Neural progenitor cell (in vitro differentiated cells): Measurements from ENCODE around the gene TPI1. TPM values are rescaled to one million over a fixed set of nuclear protein-coding genes. Genes with fewer than 3 reads are reported as not detected.
"Not testable (repeated sequence)": the region's sequence is repeated elsewhere in the genome, so short reads cannot be mapped to it uniquely, and the experiment has no call there.

ENCODE experiments used
- DNase-seq: peaks from one replicate; pipeline ENCODE4 v3.0.0-alpha.2; 2016; ENCODE audit warnings: low spot score
- H2AFZ ChIP-seq: fragments of 200-600 bp; sonication (generic); replicated peaks from 2 replicates; pipeline ENCODE4 v1.6.1; 2016; ENCODE audit warnings: antibody characterized with exemption
- H3F3A ChIP-seq: fragments of 200-600 bp; sonication (generic); 2 replicates; pipeline ENCODE4 v1.6.1; 2016; ENCODE audit warnings: antibody characterized with exemption, low read depth
- H3K27ac ChIP-seq: fragments of 200-600 bp; sonication (generic); 2 replicates; pipeline ENCODE4 v1.5.1; 2016; ENCODE audit warnings: mild to moderate bottlenecking
- H3K27me3 ChIP-seq: fragments of 200-600 bp; sonication (generic); 2 replicates; pipeline ENCODE4 v1.6.1; 2016; ENCODE audit warnings: mild to moderate bottlenecking, moderate library complexity
- H3K36me3 ChIP-seq: fragments of 200-600 bp; sonication (generic); 2 replicates; pipeline ENCODE4 v1.5.1; 2016
- H3K4me1 ChIP-seq: fragments of 200-600 bp; sonication (generic); 2 replicates; pipeline ENCODE4 v1.6.1; 2016; ENCODE audit warnings: mixed run types
- H3K4me2 ChIP-seq: fragments of 200-600 bp; sonication (generic); 2 replicates; pipeline ENCODE4 v1.6.1; 2016
- H3K4me3 ChIP-seq: fragments of 200-600 bp; sonication (generic); 2 replicates; pipeline ENCODE4 v1.5.1; 2016
- H3K79me2 ChIP-seq: fragments of 200-600 bp; sonication (generic); 2 replicates; pipeline ENCODE4 v1.6.1; 2016; ENCODE audit warnings: low read depth
- H3K9ac ChIP-seq: fragments of 200-600 bp; sonication (generic); 2 replicates; pipeline ENCODE4 v1.6.1; 2016
- H3K9me3 ChIP-seq: fragments of 200-600 bp; sonication (generic); 2 replicates; pipeline ENCODE4 v1.5.1; 2016; ENCODE audit warnings: low read depth
- H4K20me1 ChIP-seq: fragments of 200-600 bp; sonication (generic); 2 replicates; pipeline ENCODE4 v1.6.1; 2016; ENCODE audit warnings: low read depth
- H3K27ac Mint-ChIP-seq: 3 replicates; pipeline ENCODE4 v1.8.0; 2021; ENCODE audit warnings: mixed read lengths
- H3K27me3 Mint-ChIP-seq: 2 replicates; pipeline ENCODE4 v1.8.0; 2022; ENCODE audit warnings: low read depth, mild to moderate bottlenecking, inconsistent platforms, moderate library complexity, mixed read lengths; ENCODE audit not compliant: insufficient read depth
- H3K36me3 Mint-ChIP-seq: 3 replicates; pipeline ENCODE4 v1.8.0; 2021; ENCODE audit warnings: mixed read lengths
- H3K4me1 Mint-ChIP-seq: 3 replicates; pipeline ENCODE4 v1.8.0; 2021; ENCODE audit warnings: mixed read lengths
- H3K4me3 Mint-ChIP-seq: 3 replicates; pipeline ENCODE4 v1.8.0; 2021; ENCODE audit warnings: mild to moderate bottlenecking, moderate library complexity, mixed read lengths
- H3K9me3 Mint-ChIP-seq: 3 replicates; pipeline ENCODE4 v1.8.0; 2020; ENCODE audit warnings: mixed read lengths
- CTCF ChIP-seq: fragments of 200-600 bp; sonication (generic); IDR thresholded peaks from 2 replicates; pipeline ENCODE4 v1.5.1; 2017; ENCODE audit warnings: antibody characterized with exemption, mild to moderate bottlenecking
- EZH2 ChIP-seq: fragments of 200-600 bp; sonication (generic); IDR thresholded peaks from 2 replicates; pipeline ENCODE4 v1.6.1; 2017; ENCODE audit warnings: antibody characterized with exemption, mild to moderate bottlenecking, moderate library complexity
- EZH2phosphoT487 ChIP-seq: fragments of 200-600 bp; sonication (generic); IDR thresholded peaks from 2 replicates; pipeline ENCODE4 v1.6.1; 2017; ENCODE audit warnings: antibody characterized with exemption
- total RNA-seq: library from RNA; depleted of rRNA; stranded (reverse); fragments of >200 nt; gene quantifications from 2 replicates; pipeline ENCODE4 v1.2.3, GENCODE V29; 2015; ENCODE audit warnings: low replicate concordance

TPI1 gene
- total RNA-seq, 1 donor from 2014 or later = 1,038 TPM

GRCh38 chr12:6883252-6883651, 15.9 kb downstream of the TPI1 start:
- H3K4me1 ChIP-seq = peaks cover 16% of the 10 kb centered on the region
- no peak overlapping the region for H2AFZ ChIP-seq
- Mint-ChIP-seq H3K4me3 (no peak overlapping the region), H3K4me1 (peaks cover 13% of the 10 kb centered on the region), H3K9me3 (no peaks in the 10 kb centered on the region), H3K27ac (no peak overlapping the region), H3K27me3 (no peaks in the 10 kb centered on the region), H3K36me3 (peaks cover 8% of the 10 kb centered on the region)
- no peak for DNase-seq
- H3F3A ChIP-seq = peaks cover 28% of the 10 kb centered on the region
- no peaks in the 10 kb centered on the region for H4K20me1 ChIP-seq
- H3K9me3 ChIP-seq = no peaks in the 10 kb centered on the region
- no peaks in the 10 kb centered on the region for H3K36me3 ChIP-seq
- TF ChIP-seq CTCF = no peak
- TF ChIP-seq EZH2phosphoT487 = no peak
- no peak for TF ChIP-seq EZH2
- H3K79me2 ChIP-seq = no peaks in the 10 kb centered on the region
- H3K27ac ChIP-seq = no peak overlapping the region
- no peaks in the 10 kb centered on the region for H3K27me3 ChIP-seq
- H3K4me2 ChIP-seq = no peak overlapping the region
- no peak overlapping the region for H3K4me3 ChIP-seq
- H3K9ac ChIP-seq = no peak overlapping the region

- no peak overlapping the region for H3K4me3 Mint-ChIP-seq
- no peak for DNase-seq
Measured at GRCh38 chr12:6883683-6884082, 16.4 kb downstream of the TPI1 start.

GRCh38 chr12:6884539-6884938, 17.2 kb downstream of the TPI1 start:
- H3K4me3 ChIP-seq = no peak overlapping the region
- H3K79me2 ChIP-seq = no peaks in the 10 kb centered on the region
- no peak overlapping the region for H3K4me2 ChIP-seq
- H3K9ac ChIP-seq = no peak overlapping the region
- H3K9me3 Mint-ChIP-seq = no peaks in the 10 kb centered on the region
- H3F3A ChIP-seq = peaks cover 28% of the 10 kb centered on the region
- no peak overlapping the region for H3K4me3 Mint-ChIP-seq
- H3K36me3 Mint-ChIP-seq = peaks cover 5% of the 10 kb centered on the region
- no peaks in the 10 kb centered on the region for H3K36me3 ChIP-seq
- H3K4me1 Mint-ChIP-seq = peaks cover 19% of the 10 kb centered on the region
- no peak overlapping the region for H3K27ac Mint-ChIP-seq
- H3K27me3 ChIP-seq = no peaks in the 10 kb centered on the region
- TF ChIP-seq EZH2 (no peak), CTCF (no peak), EZH2phosphoT487 (no peak)
- no peaks in the 10 kb centered on the region for H3K27me3 Mint-ChIP-seq
- H3K27ac ChIP-seq = no peak overlapping the region
- no peaks in the 10 kb centered on the region for H4K20me1 ChIP-seq
- H3K9me3 ChIP-seq = no peaks in the 10 kb centered on the region
- DNase-seq = no peak
- no peak overlapping the region for H2AFZ ChIP-seq
- peaks cover 16% of the 10 kb centered on the region for H3K4me1 ChIP-seq

More at GRCh38 chr12:6883683-6884082, 16.4 kb downstream of the TPI1 start:
- Mint-ChIP-seq H3K27me3 (no peaks in the 10 kb centered on the region), H3K36me3 (peaks cover 8% of the 10 kb centered on the region), H3K27ac (no peak overlapping the region), H3K4me1 (peaks cover 18% of the 10 kb centered on the region), H3K9me3 (no peaks in the 10 kb centered on the region)
- Histone ChIP-seq H3F3A (peaks cover 28% of the 10 kb centered on the region), H3K27ac (no peak overlapping the region), H3K9me3 (no peaks in the 10 kb centered on the region), H3K36me3 (no peaks in the 10 kb centered on the region), H3K4me1 (peaks cover 16% of the 10 kb centered on the region), H3K27me3 (no peaks in the 10 kb centered on the region), H3K4me2 (no peak overlapping the region), H4K20me1 (no peaks in the 10 kb centered on the region), H3K79me2 (no peaks in the 10 kb centered on the region), H2AFZ (no peak overlapping the region), H3K9ac (no peak overlapping the region), H3K4me3 (no peak overlapping the region)
- TF ChIP-seq CTCF (no peak), EZH2phosphoT487 (no peak), EZH2 (no peak)

- not testable (repeated sequence) for H3K9me3 ChIP-seq, H3K27me3 ChIP-seq, H3K27me3 Mint-ChIP-seq, H3K9me3 Mint-ChIP-seq, H3K36me3 ChIP-seq, H3K36me3 Mint-ChIP-seq, H4K20me1 ChIP-seq, H3K79me2 ChIP-seq, H3K9ac ChIP-seq
- DNase-seq = peak; percentile 23
- Histone ChIP-seq H3K4me1 (peaks cover 23% of the 10 kb centered on the region), H3K4me3 (peak overlapping the region; percentile 32), H3K27ac (peak overlapping the region; percentile 83), H3F3A (peaks cover 43% of the 10 kb centered on the region), H3K4me2 (peak overlapping the region; percentile 75), H2AFZ (peak overlapping the region; percentile 57)
- Mint-ChIP-seq H3K4me1 (peaks cover 29% of the 10 kb centered on the region), H3K27ac (peak overlapping the region; percentile 94), H3K4me3 (peak overlapping the region; percentile 55)
Measured at GRCh38 chr12:6886206-6886999, 19.1 kb downstream of the TPI1 start.
